Caki2 (cell line): ENCODE data around the gene KLK11. TPM values are rescaled to one million over a fixed set of nuclear protein-coding genes. Genes with fewer than 3 reads are reported as not detected.
A peak's percentile ranks its signal among the peaks of the same experiment; 100 is the strongest.

Source experiments
- DNase-seq: peaks from one replicate; pipeline ENCODE4 v3.0.0-alpha.2; 2015; ENCODE audit warnings: low read depth
- in situ Hi-C: cut with HindIII; loops from 2 replicates; pipeline ENCODE4 v1.10.0; 2016; ENCODE audit warnings: low sequenced_read_pairs, low pct_unique_long_range_greater_than_20kb, mixed read lengths
- total RNA-seq: library from RNA; depleted of rRNA; stranded (reverse); fragments of >200 nt; shearing (Covaris generic); gene quantifications from 2 replicates; pipeline ENCODE4 v1.2.3, GENCODE V29; 2014; ENCODE audit warnings: low replicate concordance; rRNA removed

KLK11 gene
- total RNA-seq, 1 experiment from 2014 or later: not detected

DNA sequence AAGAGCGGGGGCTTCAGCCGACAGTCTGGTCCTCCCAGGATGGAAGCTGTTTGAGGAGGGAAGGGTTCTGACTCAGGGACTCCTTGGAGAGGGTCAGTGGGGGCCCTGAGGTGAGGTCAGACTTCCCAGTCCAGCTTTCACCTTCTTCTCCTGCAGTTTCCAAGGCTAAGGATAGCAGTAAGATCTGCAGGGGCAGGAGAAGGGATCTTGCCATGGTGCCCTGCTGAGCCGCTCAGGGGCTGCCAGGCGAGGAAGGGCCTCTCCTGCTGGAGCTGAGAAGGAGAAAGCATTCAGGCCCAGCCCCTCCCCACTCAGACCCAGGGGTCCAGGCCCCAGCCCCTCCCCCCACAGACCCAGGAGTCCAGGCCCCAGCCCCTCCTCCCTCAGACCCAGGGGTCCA lies 44.2 kb downstream of the KLK11 start:
- in situ Hi-C loops: no loop called here
- no peak for DNase-seq

GRCh38 chr19:50981587-50982146 lies 44.7 kb downstream of the KLK11 start:
- in situ Hi-C loops: no loop called here

DNA sequence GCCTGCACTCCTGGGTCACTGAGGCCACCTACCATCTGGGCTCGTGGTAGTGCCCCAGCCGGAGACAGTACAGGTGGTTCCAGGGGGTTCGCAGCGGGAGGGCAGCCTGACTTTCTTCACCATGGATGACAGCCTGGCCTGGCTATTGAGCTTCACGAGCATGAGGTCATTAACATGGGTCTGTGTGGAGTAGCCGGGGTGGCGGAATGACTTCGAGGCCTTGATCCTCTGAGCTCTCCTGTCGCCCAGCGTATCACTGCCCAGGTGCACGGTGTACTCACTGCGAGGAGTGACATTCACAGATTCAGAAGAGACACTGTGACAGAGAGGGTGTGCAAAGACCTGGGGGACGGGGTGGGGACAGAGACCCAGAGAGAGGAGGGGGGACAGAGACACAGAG lies 46.2 kb downstream of the KLK11 start:
- no peak for DNase-seq
- in situ Hi-C loops: no loop called here

More at GRCh38 chr19:50981587-50982146, 44.7 kb downstream of the KLK11 start:
- DNase-seq: no peak

- in situ Hi-C loops: no loop called here
- no peak for DNase-seq
These were observed 46.7 kb downstream of the KLK11 start for GRCh38 chr19:50979758-50980157.

DNA sequence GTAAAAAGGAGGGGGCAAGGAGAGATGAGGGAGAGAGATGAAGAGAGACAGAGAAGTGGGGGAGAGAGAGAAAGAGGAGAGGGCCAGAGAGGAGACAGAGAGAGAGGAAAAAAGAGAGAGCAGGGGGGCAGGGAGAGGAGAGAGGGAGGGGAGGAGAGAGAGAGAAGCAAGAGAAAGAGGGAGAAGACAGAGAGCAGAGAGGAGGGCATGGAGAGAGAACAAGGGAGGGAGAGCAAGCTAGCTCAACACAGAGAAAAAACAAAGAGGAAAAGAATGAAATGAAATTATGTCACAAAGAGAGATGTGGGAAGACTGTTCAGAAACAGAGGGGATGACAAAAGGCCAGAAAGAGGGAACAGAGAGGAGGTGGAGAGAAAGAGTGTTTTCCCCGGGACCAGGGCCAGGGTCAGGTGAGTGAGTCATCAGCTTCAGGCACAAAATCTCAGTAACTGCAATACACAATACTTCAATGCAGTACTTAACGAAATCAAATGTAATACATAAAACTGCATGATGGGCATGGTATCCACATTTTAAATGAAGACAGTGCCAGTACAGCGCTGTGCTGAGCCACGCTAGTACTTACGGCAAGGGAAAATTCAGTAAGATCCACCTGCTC lies 47.5 kb downstream of the KLK11 start:
- DNase-seq: no peak
- in situ Hi-C loops: no loop called here

GRCh38 chr19:50977626-50978025 lies 48.8 kb downstream of the KLK11 start:
- in situ Hi-C loops: no loop called here
- no peak for DNase-seq

GRCh38 chr19:50975766-50976165 lies 50.6 kb downstream of the KLK11 start:
- in situ Hi-C loops: no loop called here
- DNase-seq: peak; percentile 18

- in situ Hi-C loops: no loop called here
- DNase-seq: no peak
These were observed 51.5 kb downstream of the KLK11 start for GRCh38 chr19:50974702-50975556.

DNA sequence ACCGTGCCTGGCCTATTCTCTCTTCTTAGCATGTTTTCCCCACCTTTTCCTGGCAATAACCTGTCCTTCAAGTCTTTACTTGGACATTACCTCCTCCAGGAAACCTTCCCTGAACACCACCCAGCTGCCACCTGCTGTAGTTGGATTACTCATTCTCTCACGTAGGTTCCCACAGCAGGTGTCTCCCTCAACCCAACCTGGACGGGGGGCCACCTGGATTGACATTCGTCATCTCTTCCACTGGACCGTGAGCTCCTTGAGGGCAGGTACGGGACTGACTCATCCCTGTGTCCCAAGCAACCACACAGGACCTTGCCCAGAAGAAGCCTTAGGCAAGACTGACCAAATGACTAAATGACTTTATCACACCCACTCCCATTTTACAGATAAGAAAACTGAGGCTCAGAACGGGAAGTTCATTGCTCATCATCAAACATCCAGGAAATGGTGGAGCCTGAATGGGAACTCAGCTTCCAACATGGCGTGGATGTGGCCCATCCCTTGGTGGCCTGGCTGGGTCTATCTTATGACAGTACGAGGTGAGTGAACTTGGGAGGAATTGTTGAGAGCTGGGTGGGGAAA lies 53.5 kb downstream of the KLK11 start:
- no peak for DNase-seq
- in situ Hi-C loops: no loop called here

Other genes with a start within 250 kb of the KLK11 start
- not detected in 2 replicates for gene ACP4, start 236.2 kb downstream of the KLK11 start, total RNA-seq
- gene KLK1, start 202.8 kb downstream of the KLK11 start, total RNA-seq: not detected in 2 replicates
- gene KLK15, start 193.0 kb downstream of the KLK11 start, total RNA-seq: not detected in 2 replicates
- not detected in 2 replicates for gene KLK3, start 171.7 kb downstream of the KLK11 start, total RNA-seq
- not detected in 2 replicates for gene KLK2, start 153.2 kb downstream of the KLK11 start, total RNA-seq
- gene KLK4, start 115.2 kb downstream of the KLK11 start, total RNA-seq: not detected in 2 replicates
- gene KLK5, start 73.6 kb downstream of the KLK11 start, total RNA-seq: not detected in 2 replicates
- not detected in 2 replicates for gene KLK6, start 57.0 kb downstream of the KLK11 start, total RNA-seq
- gene KLK7, start 42.7 kb downstream of the KLK11 start, total RNA-seq: not detected in 2 replicates
- not detected in 2 replicates for gene KLK8, start 25.0 kb downstream of the KLK11 start, total RNA-seq
- not detected in 2 replicates for gene KLK10, start 6.9 kb downstream of the KLK11 start, total RNA-seq
- gene KLK12, start 8.4 kb upstream of the KLK11 start, total RNA-seq: not detected in 2 replicates
- not detected in 2 replicates for gene KLK13, start 38.5 kb upstream of the KLK11 start, total RNA-seq
- gene KLK14, start 56.3 kb upstream of the KLK11 start, total RNA-seq: not detected in 2 replicates
- gene CTU1, start 81.8 kb upstream of the KLK11 start, total RNA-seq: 20.7 and 22.1 TPM in 2 replicates
- 1.5 TPM in 1 of 2 replicates, not detected in the other for gene SIGLEC9, start 98.3 kb upstream of the KLK11 start, total RNA-seq
- not detected in 2 replicates for gene SIGLEC7, start 115.7 kb upstream of the KLK11 start, total RNA-seq
- gene CD33, start 198.5 kb upstream of the KLK11 start, total RNA-seq: not detected in 2 replicates
- 52.0 and 60.2 TPM in 2 replicates for gene SIGLECL1, start 224.5 kb upstream of the KLK11 start, total RNA-seq